Fibroblast of lung (primary cell): ENCODE results near the gene RGS8. TPM values are rescaled to one million over a fixed set of nuclear protein-coding genes. Genes with fewer than 3 reads are reported as not detected.

ENCODE experiments used
- DNase-seq, 2 donors: peaks; one replicate each; pipeline versions ENCODE4 v3.0.0 to v3.0.0-alpha.2; 2010; ENCODE audit warnings: low read depth in 2 of 2
- H2AFZ ChIP-seq: 2 replicates; pipeline ENCODE4 v1.5.1; 2012; ENCODE audit warnings: low read length, control low read depth, inconsistent platforms
- H3K27ac ChIP-seq: 2 replicates; pipeline ENCODE4 v1.5.1; 2011; ENCODE audit warnings: low read length, control low read depth; ENCODE audit not compliant: insufficient read depth
- H3K27me3 ChIP-seq: 2 replicates; pipeline ENCODE4 v1.5.1; 2011; ENCODE audit warnings: mild to moderate bottlenecking, low read length; ENCODE audit not compliant: control insufficient read depth, insufficient read depth
- H3K36me3 ChIP-seq: 2 replicates; pipeline ENCODE4 v1.5.1; 2011; ENCODE audit warnings: low read length; ENCODE audit not compliant: control insufficient read depth, insufficient read depth
- H3K4me1 ChIP-seq: 2 replicates; pipeline ENCODE4 v1.5.1; 2011; ENCODE audit warnings: low read length; ENCODE audit not compliant: control insufficient read depth, insufficient read depth; ENCODE audit errors: extremely low read depth
- H3K4me2 ChIP-seq: 2 replicates; pipeline ENCODE4 v1.5.1; 2011; ENCODE audit warnings: low read length, control low read depth; ENCODE audit not compliant: insufficient read depth; ENCODE audit errors: extremely low read depth
- H3K4me3 ChIP-seq, 4 experiments: fragments of 200-600 bp in 1 of 4; sonication (generic) in 1 of 4; replicated peaks in 1 of 4; 2 replicates each; pipeline ENCODE4 v1.5.1; 2011 to 2016; ENCODE audit warnings: low read length in 4 of 4, low read depth in 3 of 4, mild to moderate bottlenecking in 3 of 4, control low read depth in 2 of 4, inconsistent platforms in 1 of 4, mixed read lengths in 1 of 4; ENCODE audit not compliant: insufficient read depth in 1 of 4; ENCODE audit errors: control extremely low read depth in 1 of 4
- H3K79me2 ChIP-seq: 2 replicates; pipeline ENCODE4 v1.5.1; 2012; ENCODE audit warnings: mild to moderate bottlenecking, low read length, inconsistent platforms; ENCODE audit not compliant: control insufficient read depth, insufficient read depth
- H3K9ac ChIP-seq: 2 replicates; pipeline ENCODE4 v1.5.1; 2011; ENCODE audit warnings: mild to moderate bottlenecking, low read length, control low read depth; ENCODE audit not compliant: insufficient read depth
- H3K9me3 ChIP-seq: 2 replicates; pipeline ENCODE4 v1.5.1; 2012; ENCODE audit warnings: low read depth, low read length; ENCODE audit not compliant: control insufficient read depth, insufficient read depth
- H4K20me1 ChIP-seq: 2 replicates; pipeline ENCODE4 v1.5.1; 2011; ENCODE audit warnings: low read length; ENCODE audit not compliant: control insufficient read depth, insufficient read depth; ENCODE audit errors: extremely low read depth
- CTCF ChIP-seq, 2 donors: IDR thresholded peaks in 1 of 2; conservative IDR thresholded peaks in 1 of 2; 1 replicate in 1 of 2; 2 replicates in 1 of 2; pipeline ENCODE4 v1.5.1; 2011 to 2012; ENCODE audit warnings: low read length in 2 of 2, control low read depth in 1 of 2, inconsistent platforms in 1 of 2, low read depth in 1 of 2, mild to moderate bottlenecking in 1 of 2
- EZH2 ChIP-seq: IDR thresholded peaks from 2 replicates; pipeline ENCODE4 v1.5.1; 2012; ENCODE audit warnings: low read length, control low read depth, mild to moderate bottlenecking; ENCODE audit errors: missing control alignments
- polyA plus RNA-seq, 2 donors: library from polyadenylated mRNA; depleted of rRNA in 1 of 2; stranded (reverse) in 1 of 2; unstranded in 1 of 2; fragments of >200 nt; gene quantifications; 2 replicates each; pipeline ENCODE4 v1.2.1, GENCODE V29; 2011 to 2012; ENCODE audit warnings: missing spikeins in 1 of 2
- total RNA-seq: library from RNA; depleted of rRNA; stranded (reverse); fragments of >200 nt; gene quantifications from 2 replicates; pipeline ENCODE4 v1.2.1, GENCODE V29; 2014

Gene RGS8
- total and polyA plus RNA-seq, 2 donors (not counting 1 experiment from before 2014, with no cell fraction given), result not detected

DNA sequence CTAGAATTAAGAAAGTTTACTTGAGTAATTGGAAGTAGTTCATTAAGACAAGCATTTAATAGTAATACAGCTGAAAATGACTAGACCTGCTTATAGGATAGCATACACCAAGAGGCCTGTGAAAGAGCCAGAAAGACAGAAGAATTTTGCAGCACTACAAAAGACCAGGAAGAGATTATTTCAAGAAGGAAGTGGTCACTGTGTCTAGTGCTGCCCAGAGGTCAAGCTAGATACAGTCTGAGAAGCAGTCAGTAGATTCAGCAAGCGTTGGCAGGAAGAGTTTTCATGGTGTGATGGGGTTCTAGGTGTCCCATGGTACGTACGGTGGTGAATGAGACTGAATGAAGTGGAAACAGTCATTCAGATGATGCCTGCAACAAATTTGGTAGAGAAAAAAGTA, 31.5 kb downstream of the RGS8 start:
- H3K4me1 ChIP-seq, result no peaks in the 10 kb centered on the region
- H4K20me1 ChIP-seq, result no peaks in the 10 kb centered on the region
- no peaks in the 10 kb centered on the region for H3K27me3 ChIP-seq
- H3K36me3 ChIP-seq, result no peaks in the 10 kb centered on the region
- no peak for TF ChIP-seq EZH2
- TF ChIP-seq CTCF (conservative IDR thresholded peaks at IDR 0.05 in 1 of 2, IDR thresholded peaks at IDR 0.05 in 1 of 2; ENCODE audit: low read depth in 1 of 2, low read length in 2 of 2), result no peak
- H3K9me3 ChIP-seq, result no peaks in the 10 kb centered on the region
- no peaks in the 10 kb centered on the region for H3K79me2 ChIP-seq
- H3K27ac ChIP-seq, result no peak overlapping the region
- no peak overlapping the region for H3K9ac ChIP-seq
- no peak overlapping the region for H3K4me2 ChIP-seq
- no peak overlapping the region for H3K4me3 ChIP-seq
- no peak overlapping the region for H2AFZ ChIP-seq
- DNase-seq, result no peak

DNA sequence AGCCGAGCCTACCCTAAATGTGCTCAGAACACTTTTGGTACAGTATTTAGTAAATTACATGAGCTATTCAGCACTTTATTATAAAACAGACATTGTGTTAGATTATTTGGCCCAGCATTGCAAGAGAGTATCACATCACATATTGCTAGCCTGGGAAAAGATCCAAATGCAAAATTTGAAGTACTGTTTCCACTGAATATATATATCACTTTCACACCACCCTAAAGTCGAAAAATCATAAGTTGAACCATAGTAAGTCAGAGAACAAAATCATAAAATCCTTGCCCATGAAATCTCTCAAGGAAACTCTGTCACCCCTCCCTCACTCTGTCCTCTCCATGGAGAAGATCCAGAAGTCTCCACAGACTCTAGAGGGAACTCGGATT, 33.1 kb downstream of the RGS8 start:
- H3K27ac ChIP-seq, result no peak overlapping the region
- no peak overlapping the region for H3K9ac ChIP-seq
- no peak overlapping the region for H3K4me3 ChIP-seq
- TF ChIP-seq EZH2 (no peak), CTCF (conservative IDR thresholded peaks at IDR 0.05 in 1 of 2, IDR thresholded peaks at IDR 0.05 in 1 of 2; ENCODE audit: low read depth in 1 of 2, low read length in 2 of 2) (no peak)
- no peaks in the 10 kb centered on the region for H3K79me2 ChIP-seq
- H3K36me3 ChIP-seq, result no peaks in the 10 kb centered on the region
- no peaks in the 10 kb centered on the region for H3K27me3 ChIP-seq
- no peak for DNase-seq
- no peaks in the 10 kb centered on the region for H4K20me1 ChIP-seq
- no peak overlapping the region for H3K4me2 ChIP-seq
- no peak overlapping the region for H2AFZ ChIP-seq
- H3K4me1 ChIP-seq, result no peaks in the 10 kb centered on the region
- no peaks in the 10 kb centered on the region for H3K9me3 ChIP-seq

- H2AFZ ChIP-seq, result no peak overlapping the region
- H3K27ac ChIP-seq, result no peak overlapping the region
- no peak overlapping the region for H3K9ac ChIP-seq
- no peak overlapping the region for H3K4me2 ChIP-seq
- no peaks in the 10 kb centered on the region for H3K9me3 ChIP-seq
- H3K36me3 ChIP-seq, result no peaks in the 10 kb centered on the region
- no peak for DNase-seq
- H3K4me1 ChIP-seq, result no peaks in the 10 kb centered on the region
- H3K4me3 ChIP-seq, result no peak overlapping the region
- no peaks in the 10 kb centered on the region for H3K27me3 ChIP-seq
- no peak for TF ChIP-seq CTCF (conservative IDR thresholded peaks at IDR 0.05 in 1 of 2, IDR thresholded peaks at IDR 0.05 in 1 of 2; ENCODE audit: low read depth in 1 of 2, low read length in 2 of 2)
- TF ChIP-seq EZH2, result no peak
- H3K79me2 ChIP-seq, result no peaks in the 10 kb centered on the region
- no peaks in the 10 kb centered on the region for H4K20me1 ChIP-seq
Measured at GRCh38 chr1:182650678-182651338, 33.6 kb downstream of the RGS8 start.
